ENCODE measurements around the gene HACD2. TPM values are rescaled to one million over a fixed set of nuclear protein-coding genes. Genes with fewer than 3 reads are reported as not detected.

HACD2 gene
- total and polyA plus RNA-seq, 2 donors (not counting 3 experiments of a cell fraction or from before 2014, with no cell fraction given), result 17.0 to 20.9 TPM

GRCh38 chr3:123632161-123632655 lies 47.4 kb upstream of the HACD2 start:
- Histone ChIP-seq H3K36me3 (ENCODE audit: control insufficient read depth in 2 of 2, extremely low read depth in 1 of 2, insufficient read depth in 2 of 2, low read length in 2 of 2) (no peaks in the 10 kb centered on the region), H3K79me2 (ENCODE audit: control insufficient read depth, insufficient read depth, low read length) (no peaks in the 10 kb centered on the region), H3K27ac (ENCODE audit: insufficient read depth, low read depth, low read length) (no peak overlapping the region), H3K9ac (replicated peaks; ENCODE audit: extremely low read depth, insufficient read depth, low read length) (no peak overlapping the region), H3K4me1 (ENCODE audit: control insufficient read depth, extremely low read depth, insufficient read depth, low read length) (no peaks in the 10 kb centered on the region), H3K9me1 (replicated peaks; ENCODE audit: control insufficient read depth, extremely low read depth, insufficient read depth, low read length) (no peaks in the 10 kb centered on the region), H2AFZ (ENCODE audit: low read depth, low read length) (no peak overlapping the region), H3K4me2 (ENCODE audit: insufficient read depth, low read length) (no peak overlapping the region), H4K20me1 (replicated peaks; ENCODE audit: control insufficient read depth, extremely low read depth, insufficient read depth, low read length) (no peaks in the 10 kb centered on the region), H3K9me3 (replicated peaks; ENCODE audit: control insufficient read depth, insufficient read depth, low read length) (no peaks in the 10 kb centered on the region), H3K4me3 (replicated peaks in 1 of 3; ENCODE audit: insufficient read depth in 1 of 3, low read depth in 1 of 3, low read length in 3 of 3) (no peak overlapping the region), H3K27me3 (ENCODE audit: control insufficient read depth in 2 of 2, insufficient read depth in 2 of 2, low read length in 2 of 2) (no peaks in the 10 kb centered on the region)
- dilution Hi-C loops (cut with MboI; ENCODE audit: extremely low pct_ligation_motif_present, low sequenced_read_pairs), result no loop called here
- BruUV-seq (replicated peaks), result no TSS peak
- ChIA-PET CTCF (interaction anchor here (1.4 to 3.5 kb wide), 3 partner anchors 10 to 92 kb away, joined by 3 to 21 read pairs (median 4); no protein-coding TSS in a partner anchor), POLR2A (interaction anchor here (0.8 kb wide), 1 partner anchor 10 kb away, joined by 3 read pairs; no protein-coding TSS in a partner anchor)
- intact Hi-C loops (cut with micrococcal nuclease), result no loop called here
- no peak for DNase-seq (ENCODE audit: low read depth, low spot score)
- TF ChIP-seq GATA2 (IDR thresholded peaks at IDR 0.05; ENCODE audit: insufficient read depth, insufficient read length, low read depth, low read length) (no peak), JUN (IDR thresholded peaks at IDR 0.05; ENCODE audit: borderline replicate concordance, insufficient read depth, insufficient read length, low read depth) (no peak)
- TF ChIP-seq, protein P1, sequence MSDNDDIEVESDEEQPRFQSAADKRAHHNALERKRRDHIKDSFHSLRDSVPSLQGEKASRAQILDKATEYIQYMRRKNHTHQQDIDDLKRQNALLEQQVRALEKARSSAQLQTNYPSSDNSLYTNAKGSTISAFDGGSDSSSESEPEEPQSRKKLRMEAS (IDR thresholded peaks at IDR 0.05; ENCODE audit: insufficient read depth, insufficient read length), result no peak
- FAIRE-seq, result no peak

DNA sequence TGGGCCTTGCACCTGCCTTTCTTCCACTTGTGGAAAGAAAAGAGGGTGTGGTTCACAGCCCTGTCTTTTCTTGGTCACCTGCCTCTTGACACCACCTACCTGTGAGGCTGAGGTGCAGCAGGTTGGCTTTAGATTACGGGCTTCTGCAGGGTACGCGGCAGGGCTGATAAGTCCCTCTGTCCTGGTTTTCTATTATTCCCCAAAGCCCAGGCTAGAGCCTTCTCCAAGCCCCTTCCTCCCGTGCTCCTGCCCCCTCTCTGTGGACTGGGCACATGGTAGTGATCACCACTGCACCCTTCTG lies 44.8 kb upstream of the HACD2 start:
- TF ChIP-seq POLR2AphosphoS5 (IDR thresholded peaks at IDR 0.05; ENCODE audit: insufficient read depth, low read depth, low read length), result no peak
- TF ChIP-seq POLR2A (IDR thresholded peaks at IDR 0.05; ENCODE audit: low read depth, low read length), result no peak
- no peak for TF ChIP-seq GATA2 (IDR thresholded peaks at IDR 0.05; ENCODE audit: insufficient read depth, insufficient read length, low read depth, low read length)
- TF ChIP-seq MYC (IDR thresholded peaks at IDR 0.05; ENCODE audit: low read depth, low read length), result no peak
- TF ChIP-seq, protein P2, sequence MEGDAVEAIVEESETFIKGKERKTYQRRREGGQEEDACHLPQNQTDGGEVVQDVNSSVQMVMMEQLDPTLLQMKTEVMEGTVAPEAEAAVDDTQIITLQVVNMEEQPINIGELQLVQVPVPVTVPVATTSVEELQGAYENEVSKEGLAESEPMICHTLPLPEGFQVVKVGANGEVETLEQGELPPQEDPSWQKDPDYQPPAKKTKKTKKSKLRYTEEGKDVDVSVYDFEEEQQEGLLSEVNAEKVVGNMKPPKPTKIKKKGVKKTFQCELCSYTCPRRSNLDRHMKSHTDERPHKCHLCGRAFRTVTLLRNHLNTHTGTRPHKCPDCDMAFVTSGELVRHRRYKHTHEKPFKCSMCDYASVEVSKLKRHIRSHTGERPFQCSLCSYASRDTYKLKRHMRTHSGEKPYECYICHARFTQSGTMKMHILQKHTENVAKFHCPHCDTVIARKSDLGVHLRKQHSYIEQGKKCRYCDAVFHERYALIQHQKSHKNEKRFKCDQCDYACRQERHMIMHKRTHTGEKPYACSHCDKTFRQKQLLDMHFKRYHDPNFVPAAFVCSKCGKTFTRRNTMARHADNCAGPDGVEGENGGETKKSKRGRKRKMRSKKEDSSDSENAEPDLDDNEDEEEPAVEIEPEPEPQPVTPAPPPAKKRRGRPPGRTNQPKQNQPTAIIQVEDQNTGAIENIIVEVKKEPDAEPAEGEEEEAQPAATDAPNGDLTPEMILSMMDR (IDR thresholded peaks at IDR 0.05; ENCODE audit: extremely low read depth in 1 of 2, insufficient read depth in 1 of 2, low read depth in 1 of 2, low read length in 2 of 2), result no peak
- TF ChIP-seq, protein P1 (IDR thresholded peaks at IDR 0.05; ENCODE audit: insufficient read depth, insufficient read length), result no peak
- no peak for TF ChIP-seq EZH2 (IDR thresholded peaks at IDR 0.05; ENCODE audit: borderline replicate concordance, low read depth, low read length, severe bottlenecking)
- TF ChIP-seq FOS (IDR thresholded peaks at IDR 0.05; ENCODE audit: borderline replicate concordance, insufficient read depth, low read length), result no peak
- no peak for TF ChIP-seq JUN (IDR thresholded peaks at IDR 0.05; ENCODE audit: borderline replicate concordance, insufficient read depth, insufficient read length, low read depth)
- Histone ChIP-seq H2AFZ (ENCODE audit: low read depth, low read length) (no peak overlapping the region), H4K20me1 (replicated peaks; ENCODE audit: control insufficient read depth, extremely low read depth, insufficient read depth, low read length) (no peaks in the 10 kb centered on the region), H3K27ac (ENCODE audit: insufficient read depth, low read depth, low read length) (no peak overlapping the region), H3K4me2 (ENCODE audit: insufficient read depth, low read length) (no peak overlapping the region), H3K36me3 (ENCODE audit: control insufficient read depth in 2 of 2, extremely low read depth in 1 of 2, insufficient read depth in 2 of 2, low read length in 2 of 2) (no peaks in the 10 kb centered on the region), H3K4me1 (ENCODE audit: control insufficient read depth, extremely low read depth, insufficient read depth, low read length) (no peaks in the 10 kb centered on the region), H3K27me3 (ENCODE audit: control insufficient read depth in 2 of 2, insufficient read depth in 2 of 2, low read length in 2 of 2) (no peaks in the 10 kb centered on the region), H3K9ac (replicated peaks; ENCODE audit: extremely low read depth, insufficient read depth, low read length) (no peak overlapping the region), H3K9me3 (replicated peaks; ENCODE audit: control insufficient read depth, insufficient read depth, low read length) (no peaks in the 10 kb centered on the region), H3K4me3 (replicated peaks in 1 of 3; ENCODE audit: insufficient read depth in 1 of 3, low read depth in 1 of 3, low read length in 3 of 3) (no peak overlapping the region), H3K79me2 (ENCODE audit: control insufficient read depth, insufficient read depth, low read length) (no peaks in the 10 kb centered on the region), H3K9me1 (replicated peaks; ENCODE audit: control insufficient read depth, extremely low read depth, insufficient read depth, low read length) (no peaks in the 10 kb centered on the region)
- POLR2A ChIA-PET, result no interaction called here
- CTCF ChIA-PET, result interaction anchor here (1.1 kb wide), 1 partner anchor 13 kb away, joined by 3 to 4 read pairs; no protein-coding TSS in a partner anchor
- BruUV-seq (replicated peaks), result no TSS peak
- intact Hi-C loops (cut with micrococcal nuclease) (no loop called here), dilution Hi-C loops (cut with MboI; ENCODE audit: extremely low pct_ligation_motif_present, low sequenced_read_pairs) (no loop called here)
- DNase-seq (ENCODE audit: low read depth, low spot score), result no peak
- no peak for FAIRE-seq

Data from endothelial cell of umbilical vein (primary cell).